ENCODE measurements around the gene ECI1.

The ECI1 gene

GRCh38 chr16:2233046-2233775 lies 18.2 kb downstream of the ECI1 start:
- no peak for DNase-seq

- DNase-seq: no peak
Measured at GRCh38 chr16:2232094-2232990, 19.0 kb downstream of the ECI1 start.

- no peak for DNase-seq
Measured at GRCh38 chr16:2231016-2231931, 20.1 kb downstream of the ECI1 start.

GRCh38 chr16:2230376-2230775 lies 21.0 kb downstream of the ECI1 start:
- no peak for DNase-seq

GRCh38 chr16:2229632-2230250 lies 21.6 kb downstream of the ECI1 start:
- no peak for DNase-seq

- no peak for DNase-seq
Measured at GRCh38 chr16:2229091-2229490, 22.3 kb downstream of the ECI1 start.

GRCh38 chr16:2228161-2228824 lies 23.1 kb downstream of the ECI1 start:
- no peak for DNase-seq

- no peak for DNase-seq
Measured at GRCh38 chr16:2226918-2227317, 24.5 kb downstream of the ECI1 start.

GRCh38 chr16:2226245-2226793 lies 25.1 kb downstream of the ECI1 start:
- no peak for DNase-seq

- peak; percentile 58 for DNase-seq
Measured at GRCh38 chr16:2223942-2224486, 27.4 kb downstream of the ECI1 start.

- DNase-seq: peak; percentile 100
Measured at GRCh38 chr16:2223221-2223941, 28.0 kb downstream of the ECI1 start, which contains the start of gene E4F1. TSS of gene E4F1 (plus strand) at chr16:2223591. CDS start at chr16:2223614, 23 bp downstream.

GRCh38 chr16:2216330-2216729 lies 35.1 kb downstream of the ECI1 start:
- DNase-seq: no peak

GRCh38 chr16:2214719-2214968 lies 36.7 kb downstream of the ECI1 start, which contains the start of gene PGP:
TSS of gene PGP (minus strand) at chr16:2214840. CDS start at chr16:2214777, 63 bp downstream.
- no peak for DNase-seq

- no peak for DNase-seq
Measured at GRCh38 chr16:2213817-2214718, 37.3 kb downstream of the ECI1 start.

- no peak for DNase-seq
Measured at GRCh38 chr16:2212362-2213324, 38.7 kb downstream of the ECI1 start.

GRCh38 chr16:2211923-2212347 lies 39.5 kb downstream of the ECI1 start:
- no peak for DNase-seq

- DNase-seq: no peak
Measured at GRCh38 chr16:2210386-2211365, 40.7 kb downstream of the ECI1 start, which contains the start of gene BRICD5. TSS of gene BRICD5 (minus strand) at chr16:2210863. CDS start at chr16:2210833, 30 bp downstream.
